GM23338 (cell line): Measurements from ENCODE around the gene SRGN. TPM values are rescaled to one million over a fixed set of nuclear protein-coding genes. Genes with fewer than 3 reads are reported as not detected.

ENCODE experiments used
- ATAC-seq: fragments of 200-7000 bp; cut with Tn5 transposase; 3 replicates; pipeline ENCODE4 v1.9.1; 2020
- DNase-seq: peaks from one replicate; pipeline ENCODE4 v3.0.0-alpha.2; 2015; ENCODE audit warnings: low spot score
- H2AFZ ChIP-seq: fragments of 200-600 bp; sonication (generic); 2 replicates; pipeline ENCODE4 v1.8.0; 2016; ENCODE audit warnings: antibody characterized with exemption, mild to moderate bottlenecking, moderate library complexity
- H3F3A ChIP-seq: fragments of 200-600 bp; sonication (generic); replicated peaks from 2 replicates; pipeline ENCODE4 v1.8.0; 2017; ENCODE audit warnings: antibody characterized with exemption, mixed run types, low read depth
- H3K27ac ChIP-seq: fragments of 200-600 bp; sonication (generic); 2 replicates; pipeline ENCODE4 v1.6.1; 2016; ENCODE audit warnings: low read depth
- H3K27me3 ChIP-seq: fragments of 200-600 bp; sonication (generic); 2 replicates; pipeline ENCODE4 v1.8.0; 2016; ENCODE audit warnings: mild to moderate bottlenecking, mixed run types, moderate library complexity; ENCODE audit not compliant: insufficient read depth
- H3K36me3 ChIP-seq: fragments of 200-600 bp; sonication (generic); 2 replicates; pipeline ENCODE4 v1.8.0; 2016; ENCODE audit warnings: mild to moderate bottlenecking; ENCODE audit not compliant: insufficient read depth
- H3K4me1 ChIP-seq: fragments of 200-600 bp; sonication (generic); 2 replicates; pipeline ENCODE4 v1.8.0; 2016; ENCODE audit warnings: mild to moderate bottlenecking, moderate library complexity; ENCODE audit not compliant: insufficient read depth
- H3K4me2 ChIP-seq: fragments of 200-600 bp; sonication (generic); 2 replicates; pipeline ENCODE4 v1.7.1; 2017; ENCODE audit warnings: mixed run types
- H3K4me3 ChIP-seq: fragments of 200-600 bp; sonication (generic); 2 replicates; pipeline ENCODE4 v1.6.1; 2016; ENCODE audit warnings: mixed run types
- H3K79me2 ChIP-seq: fragments of 200-600 bp; sonication (generic); replicated peaks from 2 replicates; pipeline ENCODE4 v1.8.0; 2017; ENCODE audit warnings: mild to moderate bottlenecking; ENCODE audit not compliant: insufficient read depth
- H3K9me2 ChIP-seq: fragments of 200-600 bp; sonication (generic); 2 replicates; pipeline ENCODE4 v1.8.0; 2017; ENCODE audit not compliant: insufficient read depth
- H4K20me1 ChIP-seq: fragments of 200-600 bp; sonication (generic); replicated peaks from 2 replicates; pipeline ENCODE4 v1.8.0; 2017; ENCODE audit warnings: mild to moderate bottlenecking; ENCODE audit not compliant: insufficient read depth
- H3K27ac Mint-ChIP-seq: 2 replicates; pipeline ENCODE4 v1.8.0; 2020; ENCODE audit warnings: inconsistent platforms, mild to moderate bottlenecking, moderate library complexity, mixed read lengths
- H3K27me3 Mint-ChIP-seq: 3 replicates; pipeline ENCODE4 v1.8.0; 2022; ENCODE audit warnings: low read depth, mild to moderate bottlenecking, moderate library complexity, mixed read lengths, inconsistent platforms; ENCODE audit not compliant: insufficient read depth, poor library complexity
- H3K36me3 Mint-ChIP-seq: 3 replicates; pipeline ENCODE4 v1.8.0; 2021; ENCODE audit warnings: low read depth, mild to moderate bottlenecking, inconsistent platforms, moderate library complexity, mixed read lengths
- H3K4me1 Mint-ChIP-seq: 3 replicates; pipeline ENCODE4 v1.8.0; 2020; ENCODE audit warnings: mild to moderate bottlenecking, inconsistent platforms, mixed read lengths
- H3K4me3 Mint-ChIP-seq: 3 replicates; pipeline ENCODE4 v1.8.0; 2021; ENCODE audit warnings: moderate library complexity, mild to moderate bottlenecking, inconsistent platforms, mixed read lengths
- H3K9me3 Mint-ChIP-seq: 3 replicates; pipeline ENCODE4 v1.8.0; 2020; ENCODE audit warnings: moderate library complexity, mild to moderate bottlenecking, inconsistent platforms, mixed read lengths
- CREB1 ChIP-seq: fragments of 250-450 bp; sonication (Bioruptor Pico); IDR thresholded peaks from 2 replicates; pipeline ENCODE4 v1.5.0; 2020; ENCODE audit warnings: low read depth, mild to moderate bottlenecking, moderate library complexity
- EZH2 ChIP-seq: fragments of 200-600 bp; sonication (generic); IDR thresholded peaks from one replicate; pipeline ENCODE4 v1.8.0; 2017; ENCODE audit warnings: antibody characterized with exemption, mild to moderate bottlenecking, low read depth; ENCODE audit not compliant: unreplicated experiment
- EZH2phosphoT487 ChIP-seq: fragments of 200-600 bp; sonication (generic); IDR thresholded peaks from one replicate; pipeline ENCODE4 v1.8.1; 2018; ENCODE audit warnings: antibody characterized with exemption; ENCODE audit not compliant: unreplicated experiment
- JUNB ChIP-seq: IDR thresholded peaks from one replicate; pipeline ENCODE4 v1.6.1; 2016; ENCODE audit warnings: antibody characterized with exemption; ENCODE audit not compliant: unreplicated experiment
- NANOG ChIP-seq: IDR thresholded peaks from 2 replicates; pipeline ENCODE4 v1.6.1; 2016; ENCODE audit warnings: antibody characterized with exemption, borderline replicate concordance
- POLR2AphosphoS5 ChIP-seq: IDR thresholded peaks from 2 replicates; pipeline ENCODE4 v1.6.1; 2016; ENCODE audit warnings: antibody characterized with exemption, low read depth
- STAT1 ChIP-seq: IDR thresholded peaks from one replicate; pipeline ENCODE4 v1.6.1; 2016; ENCODE audit warnings: antibody characterized with exemption; ENCODE audit not compliant: unreplicated experiment
- ZNF114 ChIP-seq: fragments of 250-450 bp; sonication (Bioruptor Pico); IDR thresholded peaks from 2 replicates; pipeline ENCODE4 v1.5.0; 2020; ENCODE audit warnings: mild to moderate bottlenecking, moderate library complexity
- ZNF331 ChIP-seq: fragments of 250-450 bp; sonication (Bioruptor Pico); IDR thresholded peaks from 2 replicates; pipeline ENCODE4 v1.5.0; 2020; ENCODE audit warnings: low read depth, mild to moderate bottlenecking, moderate library complexity
- polyA plus RNA-seq: library from polyadenylated mRNA; unstranded; fragments of >200 nt; fragmentation: Nextera tagmentation; extraction: Ambion mirVana; gene quantifications from 2 replicates; pipeline ENCODE4 v1.2.1, GENCODE V29; 2016
- total RNA-seq: library from RNA; depleted of rRNA; stranded (reverse); fragments of >200 nt; shearing (Covaris generic); gene quantifications from 2 replicates; pipeline ENCODE4 v1.2.3, GENCODE V29; 2014
- TF ChIP-seq, protein P1 (sequence below), 2 experiments: fragments of 200-600 bp in 1 of 2; sonication (generic) in 1 of 2; conservative IDR thresholded peaks; 2 replicates each; pipeline versions ENCODE4 v1.5.1 to v1.6.1; 2016 to 2017; ENCODE audit warnings: antibody characterized with exemption in 2 of 2, low read depth in 2 of 2, mild to moderate bottlenecking in 2 of 2, moderate library complexity in 1 of 2
- TF ChIP-seq, protein P2 (sequence below): IDR thresholded peaks from one replicate; pipeline ENCODE4 v1.6.1; 2018; ENCODE audit warnings: antibody characterized with exemption; ENCODE audit not compliant: unreplicated experiment
- TF ChIP-seq, protein P3 (sequence below): IDR thresholded peaks from 2 replicates; pipeline ENCODE4 v1.6.1; 2016; ENCODE audit warnings: antibody characterized with exemption
- TF ChIP-seq, protein P4 (sequence below): fragments of 250-450 bp; sonication (Bioruptor Pico); IDR thresholded peaks from 2 replicates; pipeline ENCODE4 v1.5.0; 2020; ENCODE audit warnings: mild to moderate bottlenecking, moderate library complexity

The SRGN gene
- total and polyA plus RNA-seq, 2 experiments from 2014 or later, result not detected

DNA sequence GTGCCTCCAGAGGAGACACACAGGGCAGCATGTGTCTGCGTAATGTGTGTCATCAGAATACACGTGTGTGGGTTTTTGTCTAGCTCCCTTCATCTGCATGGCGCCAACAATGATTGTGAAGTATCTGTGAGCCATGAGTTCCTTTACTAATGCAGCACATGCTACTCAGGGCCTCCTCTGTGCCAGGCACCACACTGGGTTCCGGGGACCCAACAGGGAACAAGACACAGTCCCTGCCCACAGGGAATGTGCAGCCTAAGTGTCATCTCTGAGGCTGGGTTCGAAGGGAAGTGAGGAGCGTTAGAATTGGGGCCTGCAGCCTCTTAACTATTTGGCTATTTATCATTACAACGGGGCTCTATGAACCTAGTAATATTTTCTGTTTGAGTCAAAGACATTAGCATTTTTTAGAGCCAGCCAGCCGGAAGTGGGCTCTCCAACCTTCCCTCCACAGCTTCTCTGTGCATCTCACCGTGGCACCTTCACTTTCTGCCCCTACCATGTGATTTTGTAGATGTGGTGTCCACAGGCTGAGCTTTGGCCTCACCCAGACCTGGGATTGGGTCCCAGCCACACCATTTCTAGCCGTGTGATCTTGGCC, 43.9 kb upstream of the SRGN start:
- H3K36me3 ChIP-seq, result no peaks in the 10 kb centered on the region
- no peak overlapping the region for H3K27ac ChIP-seq
- peak overlapping the region; percentile 88; the same call in 1 of the 2 replicates for H2AFZ ChIP-seq
- no peaks in the 10 kb centered on the region for H4K20me1 ChIP-seq
- Mint-ChIP-seq H3K27ac (no peak overlapping the region), H3K36me3 (no peaks in the 10 kb centered on the region), H3K4me3 (no peak overlapping the region), H3K9me3 (no peaks in the 10 kb centered on the region), H3K27me3 (no peaks in the 10 kb centered on the region), H3K4me1 (no peaks in the 10 kb centered on the region)
- H3K4me3 ChIP-seq, result no peak overlapping the region
- DNase-seq, result no peak
- H3K9me2 ChIP-seq, result no peaks in the 10 kb centered on the region
- H3K4me1 ChIP-seq, result no peaks in the 10 kb centered on the region
- H3F3A ChIP-seq, result no peaks in the 10 kb centered on the region
- no peak overlapping the region for H3K4me2 ChIP-seq
- no peaks in the 10 kb centered on the region for H3K79me2 ChIP-seq
- no peaks in the 10 kb centered on the region for H3K27me3 ChIP-seq
- TF ChIP-seq STAT1 (no peak), EZH2phosphoT487 (no peak), JUNB (no peak), ZNF114 (CRISPR knock-in tag) (no peak), POLR2AphosphoS5 (no peak), NANOG (no peak), ZNF331 (no peak), EZH2 (no peak), CREB1 (no peak)
- TF ChIP-seq, protein P1, sequence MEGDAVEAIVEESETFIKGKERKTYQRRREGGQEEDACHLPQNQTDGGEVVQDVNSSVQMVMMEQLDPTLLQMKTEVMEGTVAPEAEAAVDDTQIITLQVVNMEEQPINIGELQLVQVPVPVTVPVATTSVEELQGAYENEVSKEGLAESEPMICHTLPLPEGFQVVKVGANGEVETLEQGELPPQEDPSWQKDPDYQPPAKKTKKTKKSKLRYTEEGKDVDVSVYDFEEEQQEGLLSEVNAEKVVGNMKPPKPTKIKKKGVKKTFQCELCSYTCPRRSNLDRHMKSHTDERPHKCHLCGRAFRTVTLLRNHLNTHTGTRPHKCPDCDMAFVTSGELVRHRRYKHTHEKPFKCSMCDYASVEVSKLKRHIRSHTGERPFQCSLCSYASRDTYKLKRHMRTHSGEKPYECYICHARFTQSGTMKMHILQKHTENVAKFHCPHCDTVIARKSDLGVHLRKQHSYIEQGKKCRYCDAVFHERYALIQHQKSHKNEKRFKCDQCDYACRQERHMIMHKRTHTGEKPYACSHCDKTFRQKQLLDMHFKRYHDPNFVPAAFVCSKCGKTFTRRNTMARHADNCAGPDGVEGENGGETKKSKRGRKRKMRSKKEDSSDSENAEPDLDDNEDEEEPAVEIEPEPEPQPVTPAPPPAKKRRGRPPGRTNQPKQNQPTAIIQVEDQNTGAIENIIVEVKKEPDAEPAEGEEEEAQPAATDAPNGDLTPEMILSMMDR (conservative IDR thresholded peaks at IDR 0.05; ENCODE audit: low read depth in 2 of 2), result no peak
- TF ChIP-seq, protein P2, sequence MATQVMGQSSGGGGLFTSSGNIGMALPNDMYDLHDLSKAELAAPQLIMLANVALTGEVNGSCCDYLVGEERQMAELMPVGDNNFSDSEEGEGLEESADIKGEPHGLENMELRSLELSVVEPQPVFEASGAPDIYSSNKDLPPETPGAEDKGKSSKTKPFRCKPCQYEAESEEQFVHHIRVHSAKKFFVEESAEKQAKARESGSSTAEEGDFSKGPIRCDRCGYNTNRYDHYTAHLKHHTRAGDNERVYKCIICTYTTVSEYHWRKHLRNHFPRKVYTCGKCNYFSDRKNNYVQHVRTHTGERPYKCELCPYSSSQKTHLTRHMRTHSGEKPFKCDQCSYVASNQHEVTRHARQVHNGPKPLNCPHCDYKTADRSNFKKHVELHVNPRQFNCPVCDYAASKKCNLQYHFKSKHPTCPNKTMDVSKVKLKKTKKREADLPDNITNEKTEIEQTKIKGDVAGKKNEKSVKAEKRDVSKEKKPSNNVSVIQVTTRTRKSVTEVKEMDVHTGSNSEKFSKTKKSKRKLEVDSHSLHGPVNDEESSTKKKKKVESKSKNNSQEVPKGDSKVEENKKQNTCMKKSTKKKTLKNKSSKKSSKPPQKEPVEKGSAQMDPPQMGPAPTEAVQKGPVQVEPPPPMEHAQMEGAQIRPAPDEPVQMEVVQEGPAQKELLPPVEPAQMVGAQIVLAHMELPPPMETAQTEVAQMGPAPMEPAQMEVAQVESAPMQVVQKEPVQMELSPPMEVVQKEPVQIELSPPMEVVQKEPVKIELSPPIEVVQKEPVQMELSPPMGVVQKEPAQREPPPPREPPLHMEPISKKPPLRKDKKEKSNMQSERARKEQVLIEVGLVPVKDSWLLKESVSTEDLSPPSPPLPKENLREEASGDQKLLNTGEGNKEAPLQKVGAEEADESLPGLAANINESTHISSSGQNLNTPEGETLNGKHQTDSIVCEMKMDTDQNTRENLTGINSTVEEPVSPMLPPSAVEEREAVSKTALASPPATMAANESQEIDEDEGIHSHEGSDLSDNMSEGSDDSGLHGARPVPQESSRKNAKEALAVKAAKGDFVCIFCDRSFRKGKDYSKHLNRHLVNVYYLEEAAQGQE, result no peak
- TF ChIP-seq, protein P3, sequence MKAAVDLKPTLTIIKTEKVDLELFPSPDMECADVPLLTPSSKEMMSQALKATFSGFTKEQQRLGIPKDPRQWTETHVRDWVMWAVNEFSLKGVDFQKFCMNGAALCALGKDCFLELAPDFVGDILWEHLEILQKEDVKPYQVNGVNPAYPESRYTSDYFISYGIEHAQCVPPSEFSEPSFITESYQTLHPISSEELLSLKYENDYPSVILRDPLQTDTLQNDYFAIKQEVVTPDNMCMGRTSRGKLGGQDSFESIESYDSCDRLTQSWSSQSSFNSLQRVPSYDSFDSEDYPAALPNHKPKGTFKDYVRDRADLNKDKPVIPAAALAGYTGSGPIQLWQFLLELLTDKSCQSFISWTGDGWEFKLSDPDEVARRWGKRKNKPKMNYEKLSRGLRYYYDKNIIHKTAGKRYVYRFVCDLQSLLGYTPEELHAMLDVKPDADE, result no peak
- TF ChIP-seq, protein P4, sequence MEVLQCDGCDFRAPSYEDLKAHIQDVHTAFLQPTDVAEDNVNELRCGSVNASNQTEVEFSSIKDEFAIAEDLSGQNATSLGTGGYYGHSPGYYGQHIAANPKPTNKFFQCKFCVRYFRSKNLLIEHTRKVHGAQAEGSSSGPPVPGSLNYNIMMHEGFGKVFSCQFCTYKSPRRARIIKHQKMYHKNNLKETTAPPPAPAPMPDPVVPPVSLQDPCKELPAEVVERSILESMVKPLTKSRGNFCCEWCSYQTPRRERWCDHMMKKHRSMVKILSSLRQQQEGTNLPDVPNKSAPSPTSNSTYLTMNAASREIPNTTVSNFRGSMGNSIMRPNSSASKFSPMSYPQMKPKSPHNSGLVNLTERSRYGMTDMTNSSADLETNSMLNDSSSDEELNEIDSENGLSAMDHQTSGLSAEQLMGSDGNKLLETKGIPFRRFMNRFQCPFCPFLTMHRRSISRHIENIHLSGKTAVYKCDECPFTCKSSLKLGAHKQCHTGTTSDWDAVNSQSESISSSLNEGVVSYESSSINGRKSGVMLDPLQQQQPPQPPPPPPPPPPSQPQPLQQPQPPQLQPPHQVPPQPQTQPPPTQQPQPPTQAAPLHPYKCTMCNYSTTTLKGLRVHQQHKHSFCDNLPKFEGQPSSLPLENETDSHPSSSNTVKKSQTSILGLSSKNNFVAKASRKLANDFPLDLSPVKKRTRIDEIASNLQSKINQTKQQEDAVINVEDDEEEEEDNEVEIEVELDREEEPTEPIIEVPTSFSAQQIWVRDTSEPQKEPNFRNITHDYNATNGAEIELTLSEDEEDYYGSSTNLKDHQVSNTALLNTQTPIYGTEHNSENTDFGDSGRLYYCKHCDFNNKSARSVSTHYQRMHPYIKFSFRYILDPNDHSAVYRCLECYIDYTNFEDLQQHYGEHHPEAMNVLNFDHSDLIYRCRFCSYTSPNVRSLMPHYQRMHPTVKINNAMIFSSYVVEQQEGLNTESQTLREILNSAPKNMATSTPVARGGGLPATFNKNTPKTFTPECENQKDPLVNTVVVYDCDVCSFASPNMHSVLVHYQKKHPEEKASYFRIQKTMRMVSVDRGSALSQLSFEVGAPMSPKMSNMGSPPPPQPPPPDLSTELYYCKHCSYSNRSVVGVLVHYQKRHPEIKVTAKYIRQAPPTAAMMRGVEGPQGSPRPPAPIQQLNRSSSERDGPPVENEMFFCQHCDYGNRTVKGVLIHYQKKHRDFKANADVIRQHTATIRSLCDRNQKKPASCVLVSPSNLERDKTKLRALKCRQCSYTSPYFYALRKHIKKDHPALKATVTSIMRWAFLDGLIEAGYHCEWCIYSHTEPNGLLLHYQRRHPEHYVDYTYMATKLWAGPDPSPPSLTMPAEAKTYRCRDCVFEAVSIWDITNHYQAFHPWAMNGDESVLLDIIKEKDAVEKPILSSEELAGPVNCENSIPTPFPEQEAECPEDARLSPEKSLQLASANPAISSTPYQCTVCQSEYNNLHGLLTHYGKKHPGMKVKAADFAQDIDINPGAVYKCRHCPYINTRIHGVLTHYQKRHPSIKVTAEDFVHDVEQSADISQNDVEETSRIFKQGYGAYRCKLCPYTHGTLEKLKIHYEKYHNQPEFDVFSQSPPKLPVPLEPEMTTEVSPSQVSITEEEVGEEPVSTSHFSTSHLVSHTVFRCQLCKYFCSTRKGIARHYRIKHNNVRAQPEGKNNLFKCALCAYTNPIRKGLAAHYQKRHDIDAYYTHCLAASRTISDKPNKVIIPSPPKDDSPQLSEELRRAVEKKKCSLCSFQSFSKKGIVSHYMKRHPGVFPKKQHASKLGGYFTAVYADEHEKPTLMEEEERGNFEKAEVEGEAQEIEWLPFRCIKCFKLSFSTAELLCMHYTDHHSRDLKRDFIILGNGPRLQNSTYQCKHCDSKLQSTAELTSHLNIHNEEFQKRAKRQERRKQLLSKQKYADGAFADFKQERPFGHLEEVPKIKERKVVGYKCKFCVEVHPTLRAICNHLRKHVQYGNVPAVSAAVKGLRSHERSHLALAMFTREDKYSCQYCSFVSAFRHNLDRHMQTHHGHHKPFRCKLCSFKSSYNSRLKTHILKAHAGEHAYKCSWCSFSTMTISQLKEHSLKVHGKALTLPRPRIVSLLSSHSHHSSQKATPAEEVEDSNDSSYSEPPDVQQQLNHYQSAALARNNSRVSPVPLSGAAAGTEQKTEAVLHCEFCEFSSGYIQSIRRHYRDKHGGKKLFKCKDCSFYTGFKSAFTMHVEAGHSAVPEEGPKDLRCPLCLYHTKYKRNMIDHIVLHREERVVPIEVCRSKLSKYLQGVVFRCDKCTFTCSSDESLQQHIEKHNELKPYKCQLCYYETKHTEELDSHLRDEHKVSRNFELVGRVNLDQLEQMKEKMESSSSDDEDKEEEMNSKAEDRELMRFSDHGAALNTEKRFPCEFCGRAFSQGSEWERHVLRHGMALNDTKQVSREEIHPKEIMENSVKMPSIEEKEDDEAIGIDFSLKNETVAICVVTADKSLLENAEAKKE (CRISPR knock-in tag), result no peak
- ATAC-seq, result no peak
